GM13977 (cell line): ENCODE data around the gene SEPTIN2.
A peak's percentile ranks its signal among the peaks of the same experiment; 100 is the strongest.
"Not testable (repeated sequence)": the region's sequence is repeated elsewhere in the genome, so short reads cannot be mapped to it uniquely, and the experiment has no call there.

Experiments
- DNase-seq: peaks from one replicate; pipeline ENCODE4 v3.0.0; 2012; ENCODE audit warnings: low spot score
- in situ Hi-C: fragments of 300-500 bp; cut with MboI; formaldehyde crosslinking; loops from one replicate; pipeline ENCODE4 v1.12.0; 2022; ENCODE audit warnings: low sequenced_read_pairs, low pct_unique_long_range_greater_than_20kb, mixed read lengths, inconsistent platforms; ENCODE audit not compliant: unreplicated experiment
- TF ChIP-seq, protein P1 (sequence below): IDR thresholded peaks from 2 replicates; pipeline ENCODE4 v1.5.1; 2012; ENCODE audit warnings: mild to moderate bottlenecking, control low read depth; ENCODE audit not compliant: insufficient read depth; ENCODE audit errors: extremely low read depth, missing control alignments

Gene SEPTIN2

DNA sequence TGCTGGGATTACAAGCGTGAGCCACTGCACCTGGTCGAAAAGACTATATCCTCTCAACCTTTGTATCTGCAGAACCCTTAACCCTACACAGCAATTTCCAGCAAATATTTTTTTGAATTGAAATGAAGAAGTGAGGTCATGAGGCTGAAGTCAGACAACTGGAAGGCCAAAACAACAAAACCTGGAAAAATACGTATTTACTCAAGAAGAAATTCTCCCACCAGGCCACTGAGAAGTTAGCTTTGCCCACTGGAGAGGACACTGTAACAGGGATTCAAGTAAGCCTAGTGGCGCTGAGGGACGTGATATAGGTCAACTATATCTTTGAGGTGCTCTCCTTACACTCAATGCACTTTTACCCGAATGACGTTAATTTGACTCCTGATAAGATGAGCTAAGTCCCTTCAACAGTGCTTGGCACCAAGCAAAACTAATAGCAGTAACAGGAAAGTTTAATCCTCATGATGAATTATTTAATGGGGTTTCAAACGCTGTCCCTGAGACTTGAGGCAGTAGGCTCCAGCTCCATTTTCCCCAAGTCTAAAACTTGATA lies 2.1 kb upstream of the SEPTIN2 start:
- TF ChIP-seq, protein P1, sequence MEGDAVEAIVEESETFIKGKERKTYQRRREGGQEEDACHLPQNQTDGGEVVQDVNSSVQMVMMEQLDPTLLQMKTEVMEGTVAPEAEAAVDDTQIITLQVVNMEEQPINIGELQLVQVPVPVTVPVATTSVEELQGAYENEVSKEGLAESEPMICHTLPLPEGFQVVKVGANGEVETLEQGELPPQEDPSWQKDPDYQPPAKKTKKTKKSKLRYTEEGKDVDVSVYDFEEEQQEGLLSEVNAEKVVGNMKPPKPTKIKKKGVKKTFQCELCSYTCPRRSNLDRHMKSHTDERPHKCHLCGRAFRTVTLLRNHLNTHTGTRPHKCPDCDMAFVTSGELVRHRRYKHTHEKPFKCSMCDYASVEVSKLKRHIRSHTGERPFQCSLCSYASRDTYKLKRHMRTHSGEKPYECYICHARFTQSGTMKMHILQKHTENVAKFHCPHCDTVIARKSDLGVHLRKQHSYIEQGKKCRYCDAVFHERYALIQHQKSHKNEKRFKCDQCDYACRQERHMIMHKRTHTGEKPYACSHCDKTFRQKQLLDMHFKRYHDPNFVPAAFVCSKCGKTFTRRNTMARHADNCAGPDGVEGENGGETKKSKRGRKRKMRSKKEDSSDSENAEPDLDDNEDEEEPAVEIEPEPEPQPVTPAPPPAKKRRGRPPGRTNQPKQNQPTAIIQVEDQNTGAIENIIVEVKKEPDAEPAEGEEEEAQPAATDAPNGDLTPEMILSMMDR, result no peak
- in situ Hi-C loops, result no loop called here
- no peak for DNase-seq

DNA sequence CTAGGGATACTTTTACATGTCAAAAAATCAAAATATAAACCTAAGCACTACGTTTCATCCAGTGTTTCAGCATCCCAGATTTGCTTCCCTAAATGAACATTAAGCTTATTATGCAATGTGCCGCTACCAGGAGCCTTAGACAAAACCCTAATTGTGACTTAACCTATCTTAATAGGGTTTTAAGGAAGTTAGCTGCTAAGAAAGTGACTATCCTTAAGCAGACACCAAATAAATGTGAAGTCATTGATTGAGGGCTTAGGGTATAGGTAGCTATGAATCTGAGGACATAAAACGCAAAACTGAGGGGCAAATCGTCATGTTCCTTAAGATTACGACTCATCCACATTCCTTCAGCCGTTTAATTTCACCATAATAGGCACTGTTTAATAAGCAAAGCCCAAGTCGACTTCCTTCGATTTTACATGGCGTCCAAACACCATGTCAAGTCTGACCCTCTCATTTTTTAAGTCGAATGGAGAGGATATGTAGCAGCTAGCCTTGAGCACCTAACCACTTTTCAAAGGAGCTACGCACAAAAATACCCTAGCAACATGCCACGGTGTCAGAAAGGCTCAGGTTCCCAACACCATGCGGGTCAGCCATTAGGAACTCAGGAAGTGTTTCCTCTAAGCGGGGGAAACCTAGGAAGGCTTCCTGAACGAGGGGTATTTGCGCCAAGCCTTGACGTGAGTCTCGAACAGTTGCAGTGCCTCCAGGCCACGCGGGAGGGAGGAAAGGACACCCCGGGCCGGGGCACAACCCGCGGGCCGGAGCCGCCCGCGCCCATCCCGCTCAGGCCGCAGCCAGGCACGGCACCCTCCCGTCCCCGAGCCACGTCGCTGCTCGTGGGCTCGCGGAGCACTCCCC lies 1.3 kb upstream of the SEPTIN2 start:
- no peak for DNase-seq
- in situ Hi-C loops, result no loop called here
- TF ChIP-seq, protein P1, result no peak

DNA sequence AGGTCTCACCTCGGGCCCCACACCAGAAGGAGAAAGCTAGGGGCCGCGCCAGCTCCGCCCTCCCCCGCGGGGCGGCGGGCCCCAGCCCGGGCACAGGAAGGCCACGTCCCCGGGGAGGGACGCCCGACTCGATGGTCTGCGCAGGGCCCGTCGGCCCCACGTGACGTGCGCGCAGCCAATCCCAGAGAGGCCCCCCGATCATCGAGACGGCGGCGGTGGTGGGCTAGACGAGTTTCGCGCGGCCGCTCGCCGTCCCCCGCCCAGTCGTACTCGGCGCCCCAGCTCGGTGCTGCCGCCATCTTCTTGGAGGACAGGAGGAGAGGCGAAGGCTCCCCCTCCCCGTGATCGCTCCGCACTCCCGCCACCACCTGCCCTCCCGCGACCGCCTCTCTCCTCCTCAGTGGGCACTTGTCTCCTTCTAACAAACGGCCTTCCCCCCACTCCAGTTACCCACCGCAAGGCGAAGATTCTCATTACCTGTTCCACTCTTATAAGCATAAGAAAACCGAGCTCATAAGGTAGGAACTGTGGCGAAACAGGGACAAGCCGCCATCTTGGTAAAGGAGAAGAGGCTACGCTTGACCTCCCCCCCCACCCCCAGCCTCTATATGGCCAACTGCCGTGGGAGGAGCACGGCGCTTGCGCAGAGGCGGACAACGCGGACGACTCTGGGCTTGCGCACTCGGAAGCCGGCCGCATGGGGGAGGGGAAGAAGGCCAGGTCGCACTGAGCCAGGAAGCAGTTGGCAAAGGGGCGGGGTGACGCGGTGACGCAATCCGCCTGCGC lies 439 bp upstream of the SEPTIN2 start, which contains the start of gene HDLBP:
Gene HDLBP (minus strand): TSS at position 580 of the 786 bp plus-strand sequence. CDS start 48,803 bp downstream, outside the sequence.
- TF ChIP-seq, protein P1, result peak; percentile 77
- peak; percentile 99 for DNase-seq
- in situ Hi-C loops, result no loop called here

DNA sequence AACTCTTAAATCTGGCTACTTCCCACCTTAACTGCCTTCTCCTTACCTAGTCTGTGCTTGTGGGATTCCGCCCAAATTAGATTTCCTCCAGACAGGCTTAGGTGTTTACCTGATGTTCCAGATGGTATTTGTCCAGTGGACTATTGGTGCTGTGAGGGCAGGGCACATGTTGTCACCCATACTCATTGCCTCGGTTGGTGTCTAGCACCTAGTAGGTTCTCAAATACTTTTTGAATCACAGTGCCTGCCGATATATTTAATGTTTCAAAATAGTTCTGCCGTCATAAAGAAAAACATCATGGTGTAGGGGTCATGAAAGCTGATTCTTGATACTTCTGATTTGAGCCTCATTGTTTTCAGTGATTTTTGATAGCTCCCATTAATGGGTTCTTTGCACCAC lies 1.1 kb downstream of the SEPTIN2 start:
- no peak for DNase-seq
- in situ Hi-C loops, result no loop called here
- TF ChIP-seq, protein P1, result no peak

DNA sequence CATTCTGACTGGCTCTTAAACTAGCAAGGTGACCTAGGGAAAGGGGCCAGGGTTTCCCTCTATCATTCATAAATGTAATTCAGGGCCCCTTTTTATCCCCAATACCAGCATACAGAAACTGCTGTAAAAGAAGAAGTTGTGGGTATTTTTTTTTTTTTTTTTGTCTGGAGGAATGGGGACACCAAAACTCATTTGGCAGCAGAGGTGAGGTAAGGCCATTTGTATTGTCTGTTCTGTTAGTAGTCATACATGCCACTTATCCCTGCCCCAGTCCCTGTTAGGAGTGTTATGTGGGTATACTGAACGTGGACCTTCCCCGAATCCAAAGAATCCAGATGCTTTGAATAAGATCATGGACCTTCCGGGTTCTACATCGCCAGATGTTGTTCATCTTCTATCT lies 1.7 kb downstream of the SEPTIN2 start:
- TF ChIP-seq, protein P1, result no peak
- DNase-seq, result no peak
- in situ Hi-C loops, result no loop called here

DNA sequence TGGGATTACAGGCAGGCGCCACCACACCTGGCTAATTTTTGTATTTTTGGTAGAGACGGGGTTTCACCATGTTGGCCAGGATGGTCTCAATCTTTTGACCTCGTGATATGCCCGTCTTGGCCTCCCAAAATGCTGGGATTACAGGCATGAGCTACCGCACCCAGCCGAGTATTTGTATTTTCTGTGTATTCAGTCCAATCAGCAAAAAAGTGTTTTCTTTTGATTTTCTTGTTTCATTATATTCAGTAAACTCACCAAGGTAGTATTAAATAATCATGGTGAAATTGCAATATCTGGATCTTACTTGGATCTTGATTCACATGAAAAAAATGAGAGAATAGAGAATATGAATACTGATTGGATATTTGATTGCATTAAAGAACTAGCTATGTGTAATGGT lies 3.1 kb downstream of the SEPTIN2 start:
- in situ Hi-C loops, DNase-seq: not testable (repeated sequence)
